K562 (cell line): ENCODE data around the gene HOXA9. TPM values are rescaled to one million over a fixed set of nuclear protein-coding genes. Genes with fewer than 3 reads are reported as not detected.

Experiments used
- ATAC-seq: fragments of 200-7000 bp; cut with Tn5 transposase; 3 replicates; pipeline ENCODE4 v1.9.1; 2020; ENCODE audit warnings: moderate library complexity
- BruUV-seq: library from RNA; stranded (reverse); fragments of 400-500 nt; replicated peaks from 2 replicates; lab custom pipeline; 2021; lab: Mats Ljungman, UMichigan
- CTCF ChIA-PET: fragments of 300-600 bp; formaldehyde crosslinking; extraction: SDS; loops from one replicate; lab custom pipeline; 2021; ENCODE audit warnings: low intra/inter-chr PET ratio; lab: Yijun Ruan, JAX
- POLR2A ChIA-PET: fragments of 300-600, 350-650 bp; sonication (Branson Sonifier 250); formaldehyde crosslinking; extraction: SDS; loops from one replicate; lab custom pipeline; 2021; ENCODE audit warnings: antibody characterized with exemption, inconsistent platforms; lab: Yijun Ruan, JAX
- DNase-seq, 4 experiments: peaks; one replicate each; pipeline versions ENCODE4 v3.0.0 to v3.0.0-alpha.2; 2011 to 2018; ENCODE audit warnings: low spot score in 3 of 4, mixed read lengths in 3 of 4; ENCODE audit errors: extremely low read depth in 1 of 4
- FAIRE-seq: peaks from 2 replicates; lab custom pipeline; 2011; peaks lifted over from hg19 to GRCh38; lab: Jason Lieb, UNC
- H2AFZ ChIP-seq: 2 replicates; pipeline ENCODE4 v1.6.0; 2011; ENCODE audit warnings: low read depth, low read length, control low read depth, inconsistent platforms
- H3K27ac ChIP-seq: fragments of 200-600 bp; 3 replicates; pipeline ENCODE4 v1.8.0; 2011; ENCODE audit warnings: low read depth, mild to moderate bottlenecking, control low read depth, inconsistent platforms, low read length, moderate library complexity, mixed read lengths; ENCODE audit errors: extremely low read depth
- H3K27me3 ChIP-seq, 2 experiments: fragments of 300-600 bp in 1 of 2; 2 replicates in 1 of 2; 3 replicates in 1 of 2; pipeline versions ENCODE4 v1.6.0 to v1.8.0; 2011; ENCODE audit warnings: inconsistent platforms in 2 of 2, low read length in 2 of 2, mild to moderate bottlenecking in 1 of 2, mixed read lengths in 1 of 2, moderate library complexity in 1 of 2; ENCODE audit not compliant: control insufficient read depth in 2 of 2, insufficient read depth in 2 of 2
- H3K36me3 ChIP-seq: fragments of 300-600 bp; 3 replicates; pipeline ENCODE4 v1.8.0; 2011; ENCODE audit warnings: mild to moderate bottlenecking, low read length, inconsistent platforms; ENCODE audit not compliant: control insufficient read depth, insufficient read depth
- H3K4me1 ChIP-seq, 2 experiments: fragments of 200-600 bp in 1 of 2; replicated peaks in 1 of 2; 2 replicates in 1 of 2; 3 replicates in 1 of 2; pipeline versions ENCODE4 v1.5.1 to v1.8.0; 2011; ENCODE audit warnings: inconsistent platforms in 2 of 2, low read length in 2 of 2, mild to moderate bottlenecking in 1 of 2, mixed read lengths in 1 of 2, moderate library complexity in 1 of 2; ENCODE audit not compliant: control insufficient read depth in 2 of 2, insufficient read depth in 2 of 2
- H3K4me2 ChIP-seq: 2 replicates; pipeline ENCODE4 v1.6.1; 2011; ENCODE audit warnings: low read length, control low read depth, inconsistent platforms, mixed read lengths; ENCODE audit not compliant: insufficient read depth
- H3K4me3 ChIP-seq: fragments of 200-600 bp; sonication (generic), shearing (Covaris generic); 2 replicates; pipeline ENCODE4 v1.5.1; 2016; ENCODE audit warnings: control low read depth, inconsistent platforms
- H3K79me2 ChIP-seq: fragments of 200-600 bp; 3 replicates; pipeline ENCODE4 v1.8.0; 2011; ENCODE audit warnings: low read length, inconsistent platforms; ENCODE audit not compliant: control insufficient read depth, insufficient read depth
- H3K9ac ChIP-seq, 2 experiments: 2 replicates each; pipeline versions ENCODE4 v1.6.0 to v1.6.1; 2011; ENCODE audit warnings: low read depth in 2 of 2, low read length in 2 of 2, control low read depth in 1 of 2, inconsistent platforms in 1 of 2, mild to moderate bottlenecking in 1 of 2, mixed read lengths in 1 of 2; ENCODE audit not compliant: insufficient read depth in 1 of 2
- H3K9me1 ChIP-seq: one replicate; pipeline ENCODE4 v1.6.0; 2011; ENCODE audit warnings: inconsistent platforms, mild to moderate bottlenecking, low read length, moderate library complexity; ENCODE audit not compliant: control insufficient read depth, insufficient read depth
- H3K9me3 ChIP-seq: replicated peaks from 2 replicates; pipeline ENCODE4 v1.5.1; 2011; ENCODE audit warnings: low read depth, low read length, inconsistent platforms; ENCODE audit not compliant: control insufficient read depth, insufficient read depth
- H4K20me1 ChIP-seq: replicated peaks from 2 replicates; pipeline ENCODE4 v1.6.1; 2011; ENCODE audit warnings: low read length, inconsistent platforms, mixed read lengths; ENCODE audit not compliant: control insufficient read depth, insufficient read depth
- DPF2 ChIP-seq: fragments of 450-650 bp; IDR thresholded peaks from 2 replicates; pipeline ENCODE4 v1.6.1; 2016
- ELF2 ChIP-seq: fragments of 250-450 bp; sonication (Bioruptor Pico); IDR thresholded peaks from 2 replicates; pipeline ENCODE4 v1.5.0; 2021; ENCODE audit warnings: mild to moderate bottlenecking
- ERF ChIP-seq: fragments of 450-650 bp; formaldehyde crosslinking; IDR thresholded peaks from 2 replicates; pipeline ENCODE4 v1.4.0; 2020; ENCODE audit warnings: mild to moderate bottlenecking, mixed read lengths
- FOXA3 ChIP-seq, 2 experiments: fragments of 450-650 bp in 1 of 2; sonication (generic) in 1 of 2; formaldehyde crosslinking; IDR thresholded peaks in 1 of 2; conservative IDR thresholded peaks in 1 of 2; 2 replicates each; pipeline versions ENCODE4 v1.4.0 to v1.8.0; 2020 to 2022; ENCODE audit warnings: mild to moderate bottlenecking in 2 of 2, missing genetic modification reagents in 1 of 2
- GABPB2 ChIP-seq: fragments of 250-450 bp; sonication (Bioruptor Pico); conservative IDR thresholded peaks from 2 replicates; pipeline ENCODE4 v1.5.1; 2021; ENCODE audit warnings: mild to moderate bottlenecking
- GTF2B ChIP-seq: IDR thresholded peaks from 2 replicates; pipeline ENCODE4 v1.6.1; 2011; ENCODE audit not compliant: insufficient read length; ENCODE audit errors: extremely low read depth
- KAT2B ChIP-seq: IDR thresholded peaks from one replicate; pipeline ENCODE4 v1.6.1; 2012; ENCODE audit warnings: low read depth, mild to moderate bottlenecking, control low read depth, inconsistent platforms, low read length, moderate library complexity
- KAT7 ChIP-seq: sonication (generic); formaldehyde crosslinking; IDR thresholded peaks from 2 replicates; pipeline ENCODE4 v1.8.0; 2022; ENCODE audit warnings: missing genetic modification reagents, mild to moderate bottlenecking, borderline replicate concordance
- MAFK ChIP-seq: IDR thresholded peaks from 2 replicates; pipeline ENCODE4 v1.6.1; 2011; ENCODE audit warnings: low read length, improper control_type of control experiment
- MED1 ChIP-seq: sonication (generic); formaldehyde crosslinking; IDR thresholded peaks from 2 replicates; pipeline ENCODE4 v1.8.1; 2023; ENCODE audit warnings: missing genetic modification reagents, borderline replicate concordance
- PTTG1 ChIP-seq: fragments of 450-650 bp; IDR thresholded peaks from 2 replicates; pipeline ENCODE4 v1.6.1; 2016; ENCODE audit warnings: low read depth, mild to moderate bottlenecking, missing genetic modification characterization, missing compliant biosample characterization
- SAFB ChIP-seq: fragments of 200-400 bp; formaldehyde crosslinking; IDR thresholded peaks from 2 replicates; pipeline ENCODE4 v1.6.1; 2017; ENCODE audit warnings: low read depth, low read length, borderline replicate concordance
- SIX5 ChIP-seq, 2 experiments: IDR thresholded peaks; 2 replicates each; pipeline ENCODE4 v1.6.1; 2011; ENCODE audit warnings: low read length in 2 of 2, borderline replicate concordance in 1 of 2, low read depth in 1 of 2, mild to moderate bottlenecking in 1 of 2, moderate library complexity in 1 of 2; ENCODE audit not compliant: insufficient read depth in 1 of 2
- SMARCE1 ChIP-seq: fragments of 450-650 bp; IDR thresholded peaks from 2 replicates; pipeline ENCODE4 v1.7.1; 2016; ENCODE audit warnings: mild to moderate bottlenecking
- ZNF354B ChIP-seq: fragments of 250-450 bp; sonication (Bioruptor Pico); IDR thresholded peaks from 2 replicates; pipeline ENCODE4 v1.4.0; 2020
- ZNF511 ChIP-seq: sonication (generic); formaldehyde crosslinking; IDR thresholded peaks from 2 replicates; pipeline ENCODE4 v1.8.0; 2022; ENCODE audit warnings: mild to moderate bottlenecking, missing genetic modification reagents
- ZNF76 ChIP-seq: fragments of 250-450 bp; sonication (Bioruptor Pico); IDR thresholded peaks from 2 replicates; pipeline ENCODE4 v1.4.0; 2020; ENCODE audit warnings: mild to moderate bottlenecking, moderate library complexity, borderline replicate concordance
- WGBS: fragments of 100-300 bp; shearing (Covaris generic); methylation state at CpG from one replicate; pipeline ENCODE4 v1.1.6; 2016; ENCODE audit warnings: low coverage, mixed read lengths; ENCODE audit not compliant: insufficient coverage; ENCODE audit errors: missing lambda C conversion rate; 5-methylcytosine and 5-hydroxymethylcytosine counted together
- in situ Hi-C: fragments of 300-500 bp; cut with MboI; formaldehyde crosslinking; loops from 4 replicates; pipeline ENCODE4 v1.15.0; 2018; ENCODE audit warnings: inconsistent platforms, mixed read lengths
- intact Hi-C: fragments of 100-400 bp; cut with micrococcal nuclease; formaldehyde crosslinking; loops from 2 replicates; pipeline ENCODE4 v1.14.2; 2022
- polyA plus RNA-seq, 8 experiments: library from polyadenylated mRNA; depleted of rRNA in 4 of 8; stranded (reverse) in 5 of 8; unstranded in 3 of 8; fragments of >200 nt; fragmentation: Nextera tagmentation in 2 of 8; fragmentation: Illumina TruSeq in 1 of 8; extraction: Ambion mirVana in 2 of 8; extraction: Trizol in 1 of 8; gene quantifications; 2 replicates each; pipeline versions ENCODE4 v1.2.1 to v1.2.3, GENCODE V29; 2011 to 2014; ENCODE audit warnings: inconsistent platforms in 1 of 8, missing spikeins in 1 of 8
- total RNA-seq, 7 experiments: library from RNA; depleted of rRNA in 6 of 7; stranded (reverse); fragments of >200 nt in 6 of 7; fragmentation: Illumina TruSeq in 2 of 7; extraction: Trizol in 2 of 7; gene quantifications; 2 replicates each; pipeline versions ENCODE4 v1.2.1 to v1.2.3, GENCODE V29; 2011 to 2021; ENCODE audit warnings: low replicate concordance in 1 of 7
- TF ChIP-seq, protein P1 (sequence below): fragments of 250-450 bp; sonication (Bioruptor Pico); IDR thresholded peaks from 2 replicates; pipeline ENCODE4 v1.8.0; 2021; ENCODE audit warnings: mild to moderate bottlenecking, moderate library complexity

The HOXA9 gene
- total and polyA plus RNA-seq, 9 of the 15 experiments (the other 6 are each of a cell fraction or from before 2014, with no cell fraction given), result not detected

DNA sequence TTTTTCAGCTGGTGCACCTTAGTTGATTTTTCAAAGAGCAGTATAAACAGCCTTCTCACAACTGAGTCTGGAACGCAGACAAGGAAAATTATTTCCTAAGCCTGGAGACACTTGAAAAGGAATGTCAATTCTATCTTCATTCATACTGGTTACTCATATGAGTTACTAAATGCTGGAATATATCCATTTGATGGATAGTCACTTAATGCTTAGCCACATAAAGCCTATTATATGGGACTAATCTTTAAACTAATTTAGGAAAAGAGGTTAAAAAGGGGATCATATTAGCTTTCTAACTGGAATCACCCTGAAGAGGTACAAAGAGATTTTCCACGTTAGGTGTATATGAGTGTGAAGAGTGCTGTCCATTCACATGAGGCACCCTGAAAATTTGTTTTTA is 33.1 kb downstream of the HOXA9 start:
- no peak overlapping the region for H3K9ac ChIP-seq
- TF ChIP-seq ERF (CRISPR knock-in tag) (no peak), KAT7 (CRISPR knock-in tag) (no peak), GABPB2 (CRISPR knock-in tag) (no peak), ZNF76 (CRISPR knock-in tag) (no peak), MED1 (CRISPR knock-in tag) (no peak), ZNF511 (CRISPR knock-in tag) (no peak), KAT2B (no peak), ZNF354B (CRISPR knock-in tag) (no peak), MAFK (no peak), ELF2 (CRISPR knock-in tag) (no peak), FOXA3 (CRISPR knock-in tag; conservative IDR thresholded peaks at IDR 0.05 in 1 of 2, IDR thresholded peaks at IDR 0.05 in 1 of 2) (no peak), PTTG1 (tag) (no peak), SIX5 (IDR thresholded peaks at IDR 0.05; ENCODE audit: borderline replicate concordance in 1 of 2, insufficient read depth in 1 of 2, low read depth in 1 of 2, low read length in 2 of 2) (no peak), DPF2 (no peak), SMARCE1 (no peak), SAFB (no peak), GTF2B (no peak)
- TF ChIP-seq, protein P1, sequence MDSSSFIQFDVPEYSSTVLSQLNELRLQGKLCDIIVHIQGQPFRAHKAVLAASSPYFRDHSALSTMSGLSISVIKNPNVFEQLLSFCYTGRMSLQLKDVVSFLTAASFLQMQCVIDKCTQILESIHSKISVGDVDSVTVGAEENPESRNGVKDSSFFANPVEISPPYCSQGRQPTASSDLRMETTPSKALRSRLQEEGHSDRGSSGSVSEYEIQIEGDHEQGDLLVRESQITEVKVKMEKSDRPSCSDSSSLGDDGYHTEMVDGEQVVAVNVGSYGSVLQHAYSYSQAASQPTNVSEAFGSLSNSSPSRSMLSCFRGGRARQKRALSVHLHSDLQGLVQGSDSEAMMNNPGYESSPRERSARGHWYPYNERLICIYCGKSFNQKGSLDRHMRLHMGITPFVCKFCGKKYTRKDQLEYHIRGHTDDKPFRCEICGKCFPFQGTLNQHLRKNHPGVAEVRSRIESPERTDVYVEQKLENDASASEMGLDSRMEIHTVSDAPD (CRISPR knock-in tag), result no peak
- TF ChIP-seq, all 486 proteins: peak for 0
- no peak overlapping the region for H3K27ac ChIP-seq
- DNase-seq (no peak), ATAC-seq (no peak), FAIRE-seq (no peak)
- no peaks in the 10 kb centered on the region for H3K9me3 ChIP-seq
- no peaks in the 10 kb centered on the region for H3K36me3 ChIP-seq
- in situ Hi-C loops (no loop called here), intact Hi-C loops (no loop called here)
- no peaks in the 10 kb centered on the region; the same call in 1 of the 2 replicates for H4K20me1 ChIP-seq
- no peaks in the 10 kb centered on the region for H3K9me1 ChIP-seq
- H3K79me2 ChIP-seq, result no peaks in the 10 kb centered on the region
- H3K4me1 ChIP-seq, result peaks cover 0 to 7% of the 10 kb centered on the region in 2 experiments; a peak in 1 of 5 replicates
- H3K4me3 ChIP-seq, result no peak overlapping the region
- BruUV-seq, result no TSS peak
- ChIA-PET CTCF (no interaction called here), POLR2A (no interaction called here)
- H3K4me2 ChIP-seq, result no peak overlapping the region
- peaks cover 20 to 31% of the 10 kb centered on the region in 2 experiments for H3K27me3 ChIP-seq
- no peak overlapping the region for H2AFZ ChIP-seq
- 6% methylated on average over 2 of the region's 2 CpGs for WGBS
